Smooth muscle cell (in vitro differentiated cells): Measurements from ENCODE around the gene NACC2. TPM values are rescaled to one million over a fixed set of nuclear protein-coding genes. Genes with fewer than 3 reads are reported as not detected.

Experiments used
- DNase-seq: peaks from one replicate; lab custom pipeline; 2025; ENCODE audit not compliant: unreplicated experiment; lab: John Stamatoyannopoulos, UW
- H2AFZ ChIP-seq: fragments of 200-600 bp; sonication (generic); 2 replicates; pipeline ENCODE4 v1.6.0; 2016; ENCODE audit warnings: antibody characterized with exemption, low read depth, mild to moderate bottlenecking
- H3F3A ChIP-seq: fragments of 200-600 bp; sonication (generic); 2 replicates; pipeline ENCODE4 v1.6.0; 2017; ENCODE audit warnings: antibody characterized with exemption, low read depth
- H3K27ac ChIP-seq: fragments of 200-600 bp; sonication (generic); 2 replicates; pipeline ENCODE4 v1.5.1; 2016; ENCODE audit warnings: low read depth, mild to moderate bottlenecking
- H3K27me3 ChIP-seq: fragments of 200-600 bp; sonication (generic); 2 replicates; pipeline ENCODE4 v1.6.1; 2016; ENCODE audit warnings: low read depth, mild to moderate bottlenecking
- H3K36me3 ChIP-seq: fragments of 200-600 bp; sonication (generic); 2 replicates; pipeline ENCODE4 v1.5.1; 2016; ENCODE audit warnings: low read depth
- H3K4me1 ChIP-seq: fragments of 200-600 bp; sonication (generic); 2 replicates; pipeline ENCODE4 v1.5.1; 2016; ENCODE audit warnings: low read depth
- H3K4me2 ChIP-seq: fragments of 200-600 bp; sonication (generic); 2 replicates; pipeline ENCODE4 v1.6.0; 2016; ENCODE audit warnings: mild to moderate bottlenecking
- H3K4me3 ChIP-seq: fragments of 200-600 bp; sonication (generic); 2 replicates; pipeline ENCODE4 v1.5.1; 2016; ENCODE audit warnings: mild to moderate bottlenecking
- H3K79me2 ChIP-seq: fragments of 200-600 bp; sonication (generic); 2 replicates; pipeline ENCODE4 v1.6.0; 2016; ENCODE audit warnings: low read depth, mild to moderate bottlenecking
- H3K9ac ChIP-seq: fragments of 200-600 bp; sonication (generic); 2 replicates; pipeline ENCODE4 v1.6.0; 2016; ENCODE audit warnings: low read depth
- H3K9me3 ChIP-seq: fragments of 200-600 bp; sonication (generic); replicated peaks from 2 replicates; pipeline ENCODE4 v1.5.1; 2016; ENCODE audit warnings: low read depth
- H4K20me1 ChIP-seq: fragments of 200-600 bp; sonication (generic); 2 replicates; pipeline ENCODE4 v1.6.0; 2016; ENCODE audit warnings: low read depth
- CTCF ChIP-seq: fragments of 200-600 bp; sonication (generic); IDR thresholded peaks from 2 replicates; pipeline ENCODE4 v1.5.1; 2017; ENCODE audit warnings: borderline replicate concordance, mild to moderate bottlenecking, antibody characterized with exemption; ENCODE audit not compliant: insufficient read depth, poor library complexity, severe bottlenecking
- WGBS: methylation state at CpG from one replicate; pipeline ENCODE4 v1.1.7; 2016; ENCODE audit warnings: low lambda C conversion rate; 5-methylcytosine and 5-hydroxymethylcytosine counted together
- polyA plus RNA-seq: library from polyadenylated mRNA; unstranded; fragments of >200 nt; fragmentation: Nextera tagmentation; extraction: Ambion mirVana; gene quantifications from 2 replicates; pipeline ENCODE4 v1.2.1, GENCODE V29; 2016
- total RNA-seq: library from RNA; depleted of rRNA; stranded (reverse); fragments of >200 nt; gene quantifications from 2 replicates; pipeline ENCODE4 v1.2.3, GENCODE V29; 2014

NACC2 gene
- total and polyA plus RNA-seq, 2 experiments from 2014 or later: 6.7 to 8.8 TPM

- no peak overlapping the region for H2AFZ ChIP-seq
- H3F3A ChIP-seq: peaks cover 8% of the 10 kb centered on the region
- H3K36me3 ChIP-seq: no peaks in the 10 kb centered on the region
- no peaks in the 10 kb centered on the region for H3K27me3 ChIP-seq
- H3K4me3 ChIP-seq: no peak overlapping the region
- WGBS: 94% methylated on average over 18 of the region's 22 CpGs
- peaks cover 25% of the 10 kb centered on the region for H3K79me2 ChIP-seq
- H3K4me1 ChIP-seq: peaks cover 18% of the 10 kb centered on the region
- no peak overlapping the region for H3K9ac ChIP-seq
- H3K4me2 ChIP-seq: no peak overlapping the region
- no peak overlapping the region for H3K27ac ChIP-seq
- TF ChIP-seq CTCF: no peak
- peaks cover 11% of the 10 kb centered on the region for H4K20me1 ChIP-seq
- no peaks in the 10 kb centered on the region for H3K9me3 ChIP-seq
- no peak for DNase-seq
These were observed 20.7 kb upstream of the NACC2 start for GRCh38 chr9:136115641-136116359.

- peaks cover 8% of the 10 kb centered on the region for H3F3A ChIP-seq
- no peak overlapping the region for H3K4me2 ChIP-seq
- TF ChIP-seq CTCF: no peak
- H3K79me2 ChIP-seq: peaks cover 23% of the 10 kb centered on the region
- H3K9ac ChIP-seq: no peak overlapping the region
- no peaks in the 10 kb centered on the region for H3K36me3 ChIP-seq
- no peak overlapping the region for H2AFZ ChIP-seq
- no peaks in the 10 kb centered on the region for H3K9me3 ChIP-seq
- DNase-seq: no peak
- no peak overlapping the region for H3K4me3 ChIP-seq
- H3K27ac ChIP-seq: no peak overlapping the region
- H3K27me3 ChIP-seq: no peaks in the 10 kb centered on the region
- H4K20me1 ChIP-seq: peaks cover 11% of the 10 kb centered on the region
- 97% methylated on average over 13 of the region's 13 CpGs for WGBS
- peaks cover 24% of the 10 kb centered on the region for H3K4me1 ChIP-seq
These were observed 20.1 kb upstream of the NACC2 start for GRCh38 chr9:136115206-136115605.

GRCh38 chr9:136114610-136115009 is 19.5 kb upstream of the NACC2 start:
- Histone ChIP-seq H3K27me3 (no peaks in the 10 kb centered on the region), H4K20me1 (peaks cover 11% of the 10 kb centered on the region), H3K9ac (no peak overlapping the region), H3K4me2 (no peak overlapping the region), H3K27ac (no peak overlapping the region), H3K4me3 (no peak overlapping the region), H3K9me3 (no peaks in the 10 kb centered on the region), H3F3A (peaks cover 8% of the 10 kb centered on the region), H3K79me2 (peaks cover 21% of the 10 kb centered on the region), H3K36me3 (no peaks in the 10 kb centered on the region), H3K4me1 (peaks cover 22% of the 10 kb centered on the region), H2AFZ (no peak overlapping the region)
- no peak for TF ChIP-seq CTCF
- no peak for DNase-seq
- WGBS: 92% methylated on average over 18 of the region's 18 CpGs

GRCh38 chr9:136112541-136112940 is 17.5 kb upstream of the NACC2 start:
- no peak overlapping the region for H3K27ac ChIP-seq
- no peak overlapping the region for H3K9ac ChIP-seq
- no peak for DNase-seq
- TF ChIP-seq CTCF: no peak
- H3K36me3 ChIP-seq: no peaks in the 10 kb centered on the region
- peaks cover 23% of the 10 kb centered on the region for H3K4me1 ChIP-seq
- no peak overlapping the region for H3K4me3 ChIP-seq
- no peaks in the 10 kb centered on the region for H3K27me3 ChIP-seq
- H3F3A ChIP-seq: peaks cover 18% of the 10 kb centered on the region
- peaks cover 10% of the 10 kb centered on the region for H4K20me1 ChIP-seq
- no peaks in the 10 kb centered on the region for H3K9me3 ChIP-seq
- H3K79me2 ChIP-seq: peaks cover 15% of the 10 kb centered on the region
- 92% methylated on average over 11 of the region's 11 CpGs for WGBS
- no peak overlapping the region for H3K4me2 ChIP-seq
- H2AFZ ChIP-seq: no peak overlapping the region
